GM10248 (cell line): Measurements from ENCODE around the gene NOC2L.
"Not testable (repeated sequence)": the region's sequence is repeated elsewhere in the genome, so short reads cannot be mapped to it uniquely, and the experiment has no call there.

Experiments used
- CTCF ChIA-PET: fragments of 300-600 bp; sonication (Branson Sonifier 250); formaldehyde crosslinking; extraction: SDS; loops from one replicate; lab custom pipeline; 2021; ENCODE audit warnings: antibody characterized with exemption; lab: Yijun Ruan, JAX
- POLR2A ChIA-PET: fragments of 350-650 bp; sonication (Branson Sonifier 250); formaldehyde crosslinking; extraction: SDS; loops from one replicate; lab custom pipeline; 2020; ENCODE audit warnings: antibody characterized with exemption; lab: Yijun Ruan, JAX
- DNase-seq: peaks from one replicate; pipeline ENCODE4 v3.0.0; 2012; ENCODE audit errors: extremely low spot score
- TF ChIP-seq, protein P1 (sequence below): IDR thresholded peaks from 2 replicates; pipeline ENCODE4 v1.5.1; 2012; ENCODE audit warnings: mild to moderate bottlenecking, low read depth; ENCODE audit errors: extremely low read depth, missing control alignments, control extremely low read depth

The NOC2L gene

DNA sequence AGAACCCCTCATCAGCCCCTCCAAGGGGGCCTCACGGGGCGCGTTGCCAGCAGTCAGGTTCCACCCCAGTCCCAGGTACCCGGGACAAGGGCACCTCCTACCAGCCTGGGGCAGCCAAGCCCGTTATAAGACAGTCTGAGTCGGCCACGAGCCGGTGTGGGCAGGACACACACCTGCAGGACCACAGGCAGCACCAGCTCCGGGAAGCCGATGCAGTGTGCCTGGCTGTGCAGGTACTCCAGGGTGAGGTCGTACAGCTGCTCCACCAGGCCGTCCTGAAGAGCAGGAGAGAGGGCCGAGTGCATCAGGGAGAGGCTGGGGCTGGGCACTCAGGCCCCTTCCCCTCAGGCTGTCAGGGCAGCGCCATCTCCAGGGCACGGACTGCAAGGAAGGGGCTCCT is 11.1 kb downstream of the NOC2L start:
- CTCF ChIA-PET: no interaction called here
- POLR2A ChIA-PET: no interaction called here
- no peak for DNase-seq
- TF ChIP-seq, protein P1, sequence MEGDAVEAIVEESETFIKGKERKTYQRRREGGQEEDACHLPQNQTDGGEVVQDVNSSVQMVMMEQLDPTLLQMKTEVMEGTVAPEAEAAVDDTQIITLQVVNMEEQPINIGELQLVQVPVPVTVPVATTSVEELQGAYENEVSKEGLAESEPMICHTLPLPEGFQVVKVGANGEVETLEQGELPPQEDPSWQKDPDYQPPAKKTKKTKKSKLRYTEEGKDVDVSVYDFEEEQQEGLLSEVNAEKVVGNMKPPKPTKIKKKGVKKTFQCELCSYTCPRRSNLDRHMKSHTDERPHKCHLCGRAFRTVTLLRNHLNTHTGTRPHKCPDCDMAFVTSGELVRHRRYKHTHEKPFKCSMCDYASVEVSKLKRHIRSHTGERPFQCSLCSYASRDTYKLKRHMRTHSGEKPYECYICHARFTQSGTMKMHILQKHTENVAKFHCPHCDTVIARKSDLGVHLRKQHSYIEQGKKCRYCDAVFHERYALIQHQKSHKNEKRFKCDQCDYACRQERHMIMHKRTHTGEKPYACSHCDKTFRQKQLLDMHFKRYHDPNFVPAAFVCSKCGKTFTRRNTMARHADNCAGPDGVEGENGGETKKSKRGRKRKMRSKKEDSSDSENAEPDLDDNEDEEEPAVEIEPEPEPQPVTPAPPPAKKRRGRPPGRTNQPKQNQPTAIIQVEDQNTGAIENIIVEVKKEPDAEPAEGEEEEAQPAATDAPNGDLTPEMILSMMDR: no peak

DNA sequence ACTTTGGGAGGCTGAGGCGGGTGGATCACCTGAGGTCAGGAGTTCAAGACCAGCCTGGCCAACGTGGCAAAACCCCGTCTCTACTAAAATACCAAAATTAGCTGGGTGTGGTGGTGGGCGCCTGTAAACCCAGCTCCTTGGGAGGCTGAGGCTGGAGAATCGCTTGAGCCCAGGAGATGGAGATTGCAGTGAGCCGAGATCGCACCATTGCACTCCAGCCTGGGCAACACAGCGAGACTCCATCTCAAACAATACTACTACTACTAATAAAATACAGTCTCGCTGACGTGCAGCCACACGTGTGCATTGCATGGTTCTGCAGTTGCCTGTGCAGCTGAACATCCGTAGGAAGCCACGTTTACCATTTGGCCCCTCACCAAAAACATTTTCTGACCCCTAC is 12.2 kb downstream of the NOC2L start:
- DNase-seq, POLR2A ChIA-PET: not testable (repeated sequence)
- CTCF ChIA-PET: interaction anchor here (1.6 kb wide), 1 partner anchor 9 kb away, joined by 5 read pairs; no protein-coding TSS in a partner anchor

DNA sequence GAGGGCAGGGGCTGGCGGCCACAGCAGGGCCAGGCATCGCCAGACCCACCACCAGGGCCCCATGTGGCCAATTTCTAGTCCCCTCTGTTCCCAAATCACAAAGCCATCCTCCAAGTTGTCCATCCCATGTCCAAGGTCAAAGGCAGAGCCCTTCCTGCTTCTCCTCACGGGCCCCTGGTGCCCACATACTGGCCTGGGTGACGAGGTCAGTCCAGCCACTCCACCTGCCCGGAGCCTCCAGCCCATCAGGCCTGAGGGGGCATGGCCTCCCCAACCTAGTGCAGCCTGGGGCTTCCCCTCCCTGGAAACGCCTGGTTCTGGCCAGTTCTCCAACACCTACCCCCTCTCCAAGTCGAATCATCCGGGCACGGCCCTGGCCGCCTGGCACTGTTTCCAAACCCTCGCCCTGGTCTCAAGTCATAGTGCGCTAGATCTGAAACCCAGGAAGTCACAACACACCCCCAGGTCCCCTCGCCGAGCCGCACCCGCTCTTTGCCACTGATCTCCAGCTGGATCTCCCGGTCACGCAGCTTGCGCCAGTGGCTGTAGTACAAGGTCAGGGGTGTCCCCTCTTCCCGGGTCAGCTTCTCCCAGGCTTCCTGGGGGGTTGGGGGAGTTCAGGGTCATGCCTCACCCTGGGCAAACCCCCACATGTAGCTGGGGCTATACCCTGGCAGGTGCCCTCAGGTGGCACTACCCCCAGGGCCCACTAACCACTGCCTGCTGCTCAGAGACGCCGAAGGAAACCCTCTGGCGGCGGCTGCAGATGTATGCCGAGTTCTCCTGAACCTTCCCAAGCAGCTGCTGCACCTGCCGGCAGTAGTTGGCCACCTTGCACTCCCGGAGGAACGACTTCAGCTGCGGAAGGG is 13.1 kb downstream of the NOC2L start:
- ChIA-PET POLR2A (no interaction called here), CTCF (interaction anchor here (1.6 kb wide), 1 partner anchor 8 kb away, joined by 5 read pairs; no protein-coding TSS in a partner anchor)
- TF ChIP-seq, protein P1: no peak
- DNase-seq: no peak

DNA sequence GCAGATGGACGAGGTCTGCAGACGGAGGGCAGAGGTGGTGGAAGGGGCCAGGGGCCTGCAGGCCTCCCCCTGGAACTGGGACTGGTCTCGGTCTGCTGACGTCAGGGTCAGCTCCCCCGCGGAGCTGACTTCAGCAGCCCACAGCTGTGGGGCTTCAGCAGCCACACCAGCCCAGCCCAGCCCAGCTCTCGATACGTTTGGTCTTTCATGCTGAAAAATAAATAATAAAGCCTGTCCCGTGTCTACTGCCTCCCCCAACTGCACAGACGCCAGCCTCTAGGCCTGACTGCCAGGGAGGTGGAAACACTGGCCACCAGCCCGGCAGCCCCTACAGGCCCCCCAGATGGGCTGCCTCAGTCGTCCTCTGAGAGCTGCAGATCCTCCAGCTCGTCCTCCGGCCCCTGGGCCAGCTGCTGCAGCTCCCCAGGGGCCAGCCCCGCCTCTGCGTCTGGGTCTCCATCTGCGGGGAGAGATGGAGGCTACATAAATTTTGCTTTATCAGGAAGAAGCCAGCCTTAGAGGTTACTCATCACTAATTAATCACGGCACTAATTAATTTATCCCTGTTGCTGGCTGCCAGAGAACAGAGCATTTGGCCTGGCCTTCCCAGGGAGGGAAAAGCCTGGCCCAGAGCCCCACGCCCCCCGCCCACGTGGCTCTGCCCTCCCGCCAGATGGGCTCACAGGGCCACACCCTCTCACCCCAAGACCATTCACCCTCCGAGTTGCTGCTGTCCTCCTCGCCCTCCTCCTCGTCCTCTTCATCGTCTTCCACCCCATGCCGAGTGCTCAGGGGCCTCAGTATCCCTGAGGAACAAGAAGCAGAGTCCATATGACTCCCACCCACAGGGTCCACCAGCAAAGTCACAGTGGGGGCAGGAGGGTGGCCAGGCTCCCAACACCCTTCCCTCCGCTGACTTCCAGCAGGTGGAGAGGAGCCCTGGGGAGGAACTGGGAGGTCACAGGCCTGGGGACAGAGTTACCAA is 14.4 kb downstream of the NOC2L start:
- TF ChIP-seq, protein P1: no peak
- ChIA-PET CTCF (interaction anchor here (1.3 kb wide), 1 partner anchor 41 kb away, joined by 3 read pairs; no protein-coding TSS in a partner anchor), POLR2A (no interaction called here)
- no peak for DNase-seq

DNA sequence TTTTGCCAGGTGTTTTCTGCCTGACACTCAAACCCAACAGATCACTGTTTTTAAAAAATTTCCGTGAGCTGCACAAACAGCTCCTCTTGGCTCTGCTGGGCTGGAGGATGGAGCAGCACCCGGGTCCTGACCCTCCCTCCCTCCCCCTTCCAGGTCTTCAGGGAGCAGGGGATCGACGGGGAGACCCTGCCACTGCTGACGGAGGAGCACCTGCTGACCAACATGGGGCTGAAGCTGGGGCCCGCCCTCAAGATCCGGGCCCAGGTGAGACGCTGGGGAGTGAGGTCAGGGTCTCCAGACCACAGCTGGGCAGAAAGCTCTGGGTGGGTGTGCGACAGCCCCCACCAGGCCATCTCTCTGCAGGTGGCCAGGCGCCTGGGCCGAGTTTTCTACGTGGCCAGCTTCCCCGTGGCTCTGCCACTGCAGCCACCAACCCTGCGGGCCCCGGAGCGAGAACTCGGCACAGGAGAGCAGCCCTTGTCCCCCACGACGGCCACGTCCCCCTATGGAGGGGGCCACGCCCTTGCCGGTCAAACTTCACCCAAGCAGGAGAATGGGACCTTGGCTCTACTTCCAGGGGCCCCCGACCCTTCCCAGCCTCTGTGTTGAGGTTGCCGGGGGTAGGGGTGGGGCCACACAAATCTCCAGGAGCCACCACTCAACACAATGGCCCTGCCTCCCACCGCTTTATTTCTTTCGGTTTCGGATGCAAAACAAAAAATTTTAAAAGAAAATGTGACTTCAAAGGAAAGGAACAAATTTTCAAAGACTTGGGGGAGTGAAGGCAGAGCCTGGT is 15.3 kb downstream of the NOC2L start:
- no peak for DNase-seq
- TF ChIP-seq, protein P1: no peak
- POLR2A ChIA-PET: no interaction called here
- CTCF ChIA-PET: interaction anchor here (1.3 kb wide), 1 partner anchor 40 kb away, joined by 3 read pairs; no protein-coding TSS in a partner anchor

DNA sequence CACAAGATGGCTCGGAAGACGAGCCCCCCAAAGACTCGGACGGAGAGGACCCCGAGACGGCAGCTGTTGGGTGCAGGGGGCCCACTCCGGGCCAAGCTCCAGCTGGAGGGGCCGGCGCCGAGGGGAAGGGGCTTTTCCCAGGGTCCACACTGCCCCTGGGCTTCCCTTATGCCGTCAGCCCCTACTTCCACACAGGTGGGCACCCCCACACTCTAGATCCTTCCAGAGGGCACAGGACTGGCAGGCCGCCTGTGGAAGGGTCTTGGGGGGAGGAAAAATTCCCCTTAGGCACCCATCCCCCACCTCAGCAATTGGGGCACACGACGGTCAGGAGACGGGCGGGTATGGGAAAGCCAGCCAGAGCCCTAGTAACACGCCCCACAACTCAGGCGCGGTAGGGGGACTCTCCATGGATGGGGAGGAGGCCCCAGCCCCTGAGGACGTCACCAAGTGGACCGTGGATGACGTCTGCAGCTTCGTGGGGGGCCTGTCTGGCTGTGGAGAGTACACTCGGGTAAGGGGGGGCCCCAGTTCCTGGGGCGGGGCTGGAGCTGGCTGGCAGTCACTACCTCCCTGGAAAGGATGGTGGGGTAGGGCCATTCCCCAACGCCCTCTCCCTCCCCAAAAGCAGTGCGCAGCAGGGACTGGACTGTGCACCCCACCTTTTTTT is 16.1 kb downstream of the NOC2L start:
- no peak for DNase-seq
- CTCF ChIA-PET: interaction anchor here (1.3 to 1.6 kb wide), 2 partner anchors 37 to 40 kb away, joined by 3 to 4 read pairs; no protein-coding TSS in a partner anchor
- TF ChIP-seq, protein P1: no peak
- POLR2A ChIA-PET: no interaction called here
